Activated CD8-positive, alpha-beta memory T cell treated with anti-CD3 and anti-CD28 coated beads, Interleukin-2, amount 50 U/mL, for 24 hours (primary cell): ENCODE measurements around the gene RHOBTB1.
"Not testable (repeated sequence)": the region's sequence is repeated elsewhere in the genome, so short reads cannot be mapped to it uniquely, and the experiment has no call there.

ENCODE experiments used
- DNase-seq: peaks from one replicate; pipeline ENCODE4 v3.0.0-alpha.2; 2020; ENCODE audit errors: extremely low read depth

RHOBTB1 gene

GRCh38 chr10:60944058-60944909 is at the start of gene RHOBTB1:
Gene RHOBTB1, minus strand, starts transcription at chr10:60944185. Its CDS starts 32,643 bp downstream, at chr10:60911542.
- DNase-seq = no peak

DNA sequence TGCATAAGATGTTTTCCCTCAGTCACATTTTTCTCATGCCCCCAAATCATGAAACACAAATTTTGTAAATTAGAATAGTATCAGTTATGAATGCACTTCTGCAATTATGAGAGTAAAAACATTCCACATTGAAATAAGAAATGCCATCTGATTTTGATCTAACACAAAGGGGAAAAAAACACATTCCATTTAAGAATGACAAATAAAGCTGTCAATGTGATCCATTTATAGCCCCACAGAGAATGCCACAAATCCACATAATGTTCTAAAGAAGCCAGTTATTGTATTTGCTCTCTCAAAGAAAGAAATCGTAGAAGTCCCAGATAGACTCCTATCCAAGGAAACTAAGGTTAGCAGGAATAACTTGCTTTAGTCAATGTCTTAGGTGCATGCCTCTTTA is 48.7 kb upstream of the RHOBTB1 start:
- DNase-seq = no peak

GRCh38 chr10:60990663-60991062 is 46.7 kb upstream of the RHOBTB1 start:
- DNase-seq = no peak

DNA sequence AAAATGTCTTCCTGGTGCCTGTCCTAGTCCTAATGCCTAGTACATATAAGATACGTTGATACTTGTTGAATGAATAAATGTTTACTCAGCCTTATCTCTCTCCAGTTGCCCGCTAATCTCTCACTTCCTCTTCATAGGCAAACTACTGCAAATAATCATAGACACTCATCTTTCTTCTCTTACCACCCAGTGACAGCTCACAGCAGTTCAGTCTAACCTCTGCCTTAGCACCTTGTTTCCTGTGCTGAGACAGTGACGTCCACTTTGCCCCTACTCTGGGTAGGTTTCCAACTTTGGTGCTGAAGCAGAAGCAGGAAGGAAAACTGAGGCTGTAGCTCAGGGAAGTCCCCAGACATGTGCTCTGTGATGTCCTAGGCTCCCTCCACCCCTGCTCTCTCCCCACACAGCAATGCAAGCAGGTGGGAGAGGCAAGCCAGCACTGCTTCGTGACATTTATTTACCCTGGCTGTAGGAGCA is 45.5 kb upstream of the RHOBTB1 start:
- DNase-seq = no peak

DNA sequence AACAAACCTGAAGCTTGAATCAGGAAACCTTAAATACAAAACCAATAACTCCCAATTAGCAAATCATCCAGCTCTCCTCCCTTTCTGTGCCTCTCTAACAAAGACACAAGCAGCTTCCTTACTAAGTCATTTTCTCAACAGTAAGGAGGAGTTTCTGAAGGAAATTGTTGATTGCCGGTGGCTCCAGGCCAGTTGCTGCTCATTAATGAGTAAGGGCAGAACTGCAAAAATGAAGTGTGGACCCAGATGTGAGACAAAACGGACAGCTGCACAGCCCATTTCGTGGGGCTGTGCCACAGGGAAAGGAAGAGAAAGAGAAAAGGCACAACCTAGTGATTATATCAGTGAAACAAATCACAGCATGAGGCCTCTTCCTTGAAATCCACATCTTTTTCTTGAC is 42.8 kb upstream of the RHOBTB1 start:
- DNase-seq = no peak

GRCh38 chr10:60985951-60986350 is 42.0 kb upstream of the RHOBTB1 start:
- DNase-seq = no peak

DNA sequence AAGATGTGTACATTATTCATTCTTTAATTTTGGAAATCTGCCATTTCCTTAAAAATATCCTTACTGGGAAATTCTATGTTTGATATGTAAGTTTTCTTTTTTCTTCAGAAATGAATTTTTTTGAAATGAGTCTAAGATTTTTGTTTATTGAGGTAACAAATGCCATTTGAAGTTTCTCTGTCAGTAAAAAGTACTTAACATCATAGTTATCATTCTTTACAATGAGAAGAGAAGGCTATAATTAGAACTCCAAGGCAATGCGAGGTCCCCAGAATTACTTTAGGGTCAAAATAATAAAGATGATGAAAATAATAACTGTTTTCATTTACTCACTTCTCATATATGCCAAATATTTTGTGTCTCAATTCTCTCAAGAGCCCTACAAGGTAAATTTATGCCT is 37.0 kb upstream of the RHOBTB1 start:
- no peak for DNase-seq

DNA sequence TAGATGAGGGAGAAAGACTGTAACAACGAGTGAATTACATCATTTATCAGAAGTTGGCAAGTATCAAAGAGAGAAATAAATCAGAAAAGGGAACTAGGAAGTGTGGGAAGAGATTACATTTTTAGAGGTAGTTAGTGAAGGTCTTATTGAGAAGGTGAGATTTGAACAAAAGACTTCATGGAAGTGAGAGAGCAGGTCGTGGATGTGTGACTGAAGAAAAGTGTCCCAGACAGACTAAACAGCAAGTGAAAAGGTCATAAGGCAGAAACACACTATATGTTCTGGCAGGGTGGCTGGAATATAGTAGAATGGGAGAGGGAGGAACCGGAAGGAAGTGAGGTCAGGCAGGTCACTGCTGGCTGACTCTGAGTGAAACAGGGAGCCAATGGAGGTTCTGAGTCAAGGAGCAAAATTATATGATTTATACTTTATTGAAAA is 35.7 kb upstream of the RHOBTB1 start:
- no peak for DNase-seq

DNA sequence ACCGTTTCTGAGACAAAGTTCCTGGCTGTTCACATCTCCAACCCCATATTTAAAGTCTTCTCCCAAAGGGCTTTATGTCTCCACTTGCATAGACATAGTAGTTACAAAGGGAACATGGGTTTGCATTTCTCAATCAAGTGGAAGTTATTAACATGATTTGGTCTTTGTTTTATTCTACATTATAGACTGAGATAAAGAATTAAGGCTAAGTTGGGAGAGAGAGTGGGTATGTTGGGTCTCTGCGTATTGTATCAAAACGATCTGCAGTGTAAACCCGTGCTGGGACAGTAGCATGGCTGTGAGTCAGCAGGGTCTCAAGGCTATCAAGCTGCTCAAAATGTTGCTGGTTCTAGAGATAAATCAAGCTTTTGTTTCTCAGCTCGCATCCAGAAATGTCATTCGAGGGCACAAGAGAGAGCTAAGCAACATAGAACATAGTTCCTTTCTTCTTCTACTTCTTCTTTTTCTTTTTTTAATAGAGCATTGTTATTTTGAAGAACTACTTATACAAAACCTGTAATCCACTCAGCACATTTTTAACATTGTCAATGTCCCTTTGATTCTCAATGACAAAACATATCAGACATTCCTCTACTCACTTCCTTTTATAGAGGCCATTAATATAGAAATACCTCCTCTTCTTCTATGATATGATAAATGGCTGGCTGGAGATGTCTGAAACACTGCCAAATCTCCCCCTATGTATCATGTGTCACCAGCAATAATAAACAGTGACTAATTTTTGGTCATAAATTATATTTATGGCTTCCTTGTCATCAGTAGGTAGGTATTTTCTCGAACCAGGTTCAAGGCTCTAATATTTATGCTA is 34.5 kb upstream of the RHOBTB1 start:
- DNase-seq = no peak

DNA sequence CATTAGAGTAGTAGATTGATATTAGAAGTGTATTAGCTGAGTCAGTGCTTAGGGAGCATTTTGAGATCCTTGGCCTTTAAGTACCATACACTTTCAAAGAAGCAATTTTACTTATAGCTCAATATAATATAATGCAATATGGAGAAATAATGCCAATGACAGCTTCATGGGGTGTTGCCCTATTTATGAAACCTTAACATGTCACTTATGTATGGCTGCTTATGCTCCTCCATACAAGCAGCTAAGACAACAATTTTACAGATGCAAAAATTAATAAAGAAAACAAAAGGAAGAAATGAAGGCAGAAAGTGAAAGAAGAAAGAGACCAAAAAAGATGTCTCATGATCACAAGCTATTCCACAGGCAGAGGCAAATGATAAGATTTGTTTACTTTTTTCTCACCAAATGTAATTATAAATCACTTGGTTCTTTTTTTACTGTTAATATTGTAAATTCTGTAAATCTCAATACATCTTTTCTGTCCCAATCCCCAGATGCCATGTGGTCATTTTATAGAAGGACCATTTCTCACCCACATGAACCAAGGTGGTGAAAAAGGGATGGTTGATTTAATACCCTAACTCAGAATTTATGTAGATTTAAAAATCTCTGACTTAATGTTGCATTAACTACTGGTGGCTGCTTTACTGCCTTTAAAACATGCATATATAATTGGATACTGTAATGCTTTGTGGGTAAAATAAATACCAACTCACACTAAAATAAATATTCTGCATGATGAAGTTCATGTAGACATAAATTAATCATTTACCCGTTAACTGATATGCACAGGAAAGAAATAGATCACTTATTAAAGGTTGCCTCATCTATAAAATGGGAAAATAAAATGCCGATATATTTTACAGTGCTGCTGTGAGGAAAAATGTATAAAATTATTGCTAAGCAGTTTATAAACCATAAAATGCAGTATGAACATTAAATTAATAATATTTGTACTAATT is 33.5 kb upstream of the RHOBTB1 start:
- no peak for DNase-seq

- DNase-seq = no peak
These were observed 32.7 kb upstream of the RHOBTB1 start for GRCh38 chr10:60976687-60977086.

GRCh38 chr10:60975716-60976115 is 31.7 kb upstream of the RHOBTB1 start:
- no peak for DNase-seq

- no peak for DNase-seq
These were observed 30.6 kb upstream of the RHOBTB1 start for GRCh38 chr10:60974463-60975149.

DNA sequence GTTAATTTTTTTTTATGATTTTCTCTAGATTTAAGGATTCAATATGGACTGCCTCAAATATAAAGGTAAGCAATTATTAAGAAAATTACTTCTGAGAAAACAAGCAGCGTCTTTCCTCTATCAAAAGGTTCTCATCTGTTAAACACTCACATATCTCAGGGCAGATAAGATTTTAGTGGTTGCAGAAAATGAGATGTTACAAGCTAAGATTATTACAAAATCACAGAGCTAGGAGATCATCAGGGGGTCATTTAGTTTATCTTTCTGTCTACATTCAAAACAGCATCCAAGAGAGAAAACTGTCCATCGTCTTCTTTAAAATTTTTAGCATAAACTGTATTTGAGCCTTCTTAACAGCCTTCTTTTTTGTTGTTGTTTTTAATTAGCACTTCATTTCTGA is 29.1 kb upstream of the RHOBTB1 start:
- DNase-seq = no peak

DNA sequence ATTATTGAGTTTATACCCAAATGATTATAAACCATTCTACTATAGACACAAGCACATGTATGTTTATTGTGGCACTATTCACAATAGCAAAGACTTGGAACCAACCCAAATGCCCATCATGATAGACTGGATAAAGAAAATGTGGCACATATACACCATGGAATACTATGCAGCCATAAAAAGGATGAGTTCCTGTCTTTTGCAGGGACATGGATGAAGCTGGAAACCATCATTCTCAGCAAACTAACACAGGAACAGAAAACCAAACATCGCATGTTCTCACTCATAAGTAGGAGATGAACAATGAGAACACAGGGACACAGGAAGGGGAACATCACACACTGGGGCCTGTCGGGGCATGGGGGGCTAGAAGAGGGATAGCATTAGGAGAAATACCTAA is 28.2 kb upstream of the RHOBTB1 start:
- not testable (repeated sequence) for DNase-seq

- DNase-seq = no peak
These were observed 26.5 kb upstream of the RHOBTB1 start for GRCh38 chr10:60970526-60970925.

DNA sequence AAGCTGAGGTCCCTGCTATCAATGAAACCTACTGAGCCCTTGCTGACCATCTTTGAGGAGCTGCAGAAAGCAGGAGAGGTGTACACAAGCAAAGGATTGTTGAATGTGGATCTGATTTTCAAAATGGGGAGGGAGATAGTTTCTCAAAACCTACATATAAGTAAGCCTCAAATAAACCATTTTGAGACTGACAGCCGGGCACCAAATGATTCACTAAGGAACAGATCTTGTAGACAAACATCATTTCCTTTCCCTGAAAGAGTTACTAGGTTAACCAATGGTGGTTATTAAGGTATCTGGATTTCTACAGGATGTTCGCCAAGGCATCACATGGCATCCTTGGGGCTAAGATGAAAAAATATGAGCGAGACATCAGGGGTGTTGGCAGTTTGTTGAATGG is 24.5 kb upstream of the RHOBTB1 start:
- no peak for DNase-seq

- no peak for DNase-seq
These were observed 24.0 kb upstream of the RHOBTB1 start for GRCh38 chr10:60967854-60968484.

DNA sequence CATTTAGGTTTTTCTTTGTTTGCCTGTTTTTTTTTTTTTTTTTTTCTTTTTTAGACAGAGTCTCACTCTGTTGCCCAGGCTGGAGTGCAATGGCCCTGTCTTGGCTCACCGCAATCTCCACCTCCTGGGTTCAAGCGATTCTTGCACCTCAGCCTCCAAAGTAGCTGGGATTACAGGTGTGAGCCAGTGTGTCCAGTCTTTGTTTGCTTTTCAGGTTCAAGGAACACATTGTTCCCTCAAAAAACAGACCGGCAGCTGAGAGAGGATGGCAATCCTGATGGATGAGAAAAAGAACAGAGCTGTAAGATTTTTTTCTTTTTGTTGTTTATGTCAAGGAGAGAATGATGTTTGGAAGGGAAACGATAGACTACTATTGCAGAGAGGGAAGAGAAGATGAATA is 23.3 kb upstream of the RHOBTB1 start:
- no peak for DNase-seq

DNA sequence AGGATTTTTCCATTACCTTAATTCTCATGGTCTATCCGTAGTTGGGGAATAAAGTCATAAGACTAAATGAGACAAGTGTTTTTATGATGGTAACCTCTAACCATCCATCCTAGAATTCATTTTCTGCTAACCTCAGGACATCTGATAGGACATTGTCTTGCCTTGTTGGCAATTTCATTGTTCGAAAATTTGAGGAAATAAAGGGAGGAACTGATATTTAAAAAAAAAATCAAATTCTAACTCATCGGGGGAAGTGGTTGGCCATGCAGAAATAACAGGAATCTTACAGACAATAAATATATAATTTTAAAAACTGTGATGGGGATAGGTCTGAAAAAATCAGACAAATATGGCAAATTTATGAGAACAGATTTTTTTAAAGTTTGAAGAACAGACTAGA is 21.7 kb upstream of the RHOBTB1 start:
- DNase-seq = no peak
